ENCODE data around the gene UFSP1. TPM values are rescaled to one million over a fixed set of nuclear protein-coding genes. Genes with fewer than 3 reads are reported as not detected.

UFSP1 gene
- total and polyA plus RNA-seq, 7 donors, result 2.5 to 8.0 (median 5.4) TPM

DNA sequence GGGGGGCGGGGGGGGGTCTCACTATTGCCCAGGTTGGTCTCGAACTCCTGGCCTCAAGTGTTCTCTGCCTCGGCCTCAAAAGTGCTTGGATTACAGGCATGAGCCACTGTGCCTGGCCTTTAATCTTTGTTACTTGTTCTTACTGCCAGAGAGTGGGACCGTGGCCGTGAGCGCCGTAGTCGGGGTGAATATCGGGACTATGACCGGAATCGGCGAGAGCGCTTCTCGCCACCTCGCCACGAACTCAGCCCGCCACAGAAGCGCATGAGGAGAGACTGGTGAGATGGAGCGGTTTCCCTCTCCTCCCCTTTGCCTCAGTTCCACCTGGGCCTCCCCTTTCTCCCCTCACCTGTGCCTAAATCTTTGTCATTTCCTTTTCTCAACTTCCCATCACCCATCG, 8.4 kb downstream of the UFSP1 start:
- ATAC-seq, result no peak

DNA sequence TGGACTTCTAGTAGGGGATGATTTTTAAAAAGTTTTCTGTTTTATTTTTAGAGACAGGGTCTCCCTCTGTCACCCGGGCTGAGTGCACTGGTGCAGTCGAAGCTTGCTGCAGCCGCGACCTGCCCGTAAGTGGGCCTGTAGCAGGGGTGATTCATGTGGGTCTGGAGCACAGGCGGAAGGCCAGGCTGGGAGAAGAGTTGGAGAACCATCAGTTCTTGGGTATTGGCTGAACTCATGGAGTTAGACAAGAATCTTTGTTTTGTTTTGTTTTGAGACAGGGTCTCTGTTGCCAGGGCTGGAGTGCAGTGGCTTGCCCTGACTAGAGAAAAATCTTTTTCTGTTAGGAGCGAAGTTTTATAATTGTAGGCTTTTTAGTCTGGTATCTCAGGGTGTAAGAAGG, 8.9 kb downstream of the UFSP1 start:
- Histone ChIP-seq H3K27ac (no peak overlapping the region), H3K27me3 (ENCODE audit: insufficient read depth in 3 of 3, low read length in 2 of 3) (no peaks in the 10 kb centered on the region), H3K4me3 (no peak overlapping the region), H3K4me1 (peaks cover 36% of the 10 kb centered on the region), H3K36me3 (ENCODE audit: insufficient read depth in 1 of 2, low read depth in 1 of 2) (peaks cover 13 to 91% of the 10 kb centered on the region in 2 donors), H3K9me3 (no peaks in the 10 kb centered on the region)
- intact Hi-C loops (cut with DNase I), result loop anchor here in 1 of 2 donors (10.0 kb wide), 1 partner anchor 364 kb away; the partner anchor contains the start of gene FIS1
- ATAC-seq (no peak), DNase-seq (peak in 1 of 2 donors; percentile 28)
- WGBS, 3 donors, result 87 to 89% (median 88%) methylated on average over 7 of the region's 7 CpGs
- TF ChIP-seq, protein P1, sequence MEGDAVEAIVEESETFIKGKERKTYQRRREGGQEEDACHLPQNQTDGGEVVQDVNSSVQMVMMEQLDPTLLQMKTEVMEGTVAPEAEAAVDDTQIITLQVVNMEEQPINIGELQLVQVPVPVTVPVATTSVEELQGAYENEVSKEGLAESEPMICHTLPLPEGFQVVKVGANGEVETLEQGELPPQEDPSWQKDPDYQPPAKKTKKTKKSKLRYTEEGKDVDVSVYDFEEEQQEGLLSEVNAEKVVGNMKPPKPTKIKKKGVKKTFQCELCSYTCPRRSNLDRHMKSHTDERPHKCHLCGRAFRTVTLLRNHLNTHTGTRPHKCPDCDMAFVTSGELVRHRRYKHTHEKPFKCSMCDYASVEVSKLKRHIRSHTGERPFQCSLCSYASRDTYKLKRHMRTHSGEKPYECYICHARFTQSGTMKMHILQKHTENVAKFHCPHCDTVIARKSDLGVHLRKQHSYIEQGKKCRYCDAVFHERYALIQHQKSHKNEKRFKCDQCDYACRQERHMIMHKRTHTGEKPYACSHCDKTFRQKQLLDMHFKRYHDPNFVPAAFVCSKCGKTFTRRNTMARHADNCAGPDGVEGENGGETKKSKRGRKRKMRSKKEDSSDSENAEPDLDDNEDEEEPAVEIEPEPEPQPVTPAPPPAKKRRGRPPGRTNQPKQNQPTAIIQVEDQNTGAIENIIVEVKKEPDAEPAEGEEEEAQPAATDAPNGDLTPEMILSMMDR (IDR thresholded peaks at IDR 0.05), result no peak

More for the DNA sequence above, 8.4 kb downstream of the UFSP1 start:
- H3K4me1 ChIP-seq, result peaks cover 31% of the 10 kb centered on the region
- no peak overlapping the region for H3K4me3 ChIP-seq
- TF ChIP-seq, protein P1 (IDR thresholded peaks at IDR 0.05), result no peak
- no peaks in the 10 kb centered on the region for H3K27me3 ChIP-seq (ENCODE audit: insufficient read depth in 3 of 3, low read length in 2 of 3)
- 94 to 96% (median 95%) methylated on average over 16 to 20 of the region's 20 CpGs for WGBS, 3 donors
- intact Hi-C loops (cut with DNase I), result loop anchor here in 1 of 2 donors (10.0 kb wide), 1 partner anchor 364 kb away; the partner anchor contains the start of gene FIS1
- peaks cover 15 to 92% of the 10 kb centered on the region in 2 donors for H3K36me3 ChIP-seq (ENCODE audit: insufficient read depth in 1 of 2, low read depth in 1 of 2)
- no peaks in the 10 kb centered on the region for H3K9me3 ChIP-seq
- peak in 1 of 2 donors; percentile 42 for DNase-seq
- H3K27ac ChIP-seq, result no peak overlapping the region

DNA sequence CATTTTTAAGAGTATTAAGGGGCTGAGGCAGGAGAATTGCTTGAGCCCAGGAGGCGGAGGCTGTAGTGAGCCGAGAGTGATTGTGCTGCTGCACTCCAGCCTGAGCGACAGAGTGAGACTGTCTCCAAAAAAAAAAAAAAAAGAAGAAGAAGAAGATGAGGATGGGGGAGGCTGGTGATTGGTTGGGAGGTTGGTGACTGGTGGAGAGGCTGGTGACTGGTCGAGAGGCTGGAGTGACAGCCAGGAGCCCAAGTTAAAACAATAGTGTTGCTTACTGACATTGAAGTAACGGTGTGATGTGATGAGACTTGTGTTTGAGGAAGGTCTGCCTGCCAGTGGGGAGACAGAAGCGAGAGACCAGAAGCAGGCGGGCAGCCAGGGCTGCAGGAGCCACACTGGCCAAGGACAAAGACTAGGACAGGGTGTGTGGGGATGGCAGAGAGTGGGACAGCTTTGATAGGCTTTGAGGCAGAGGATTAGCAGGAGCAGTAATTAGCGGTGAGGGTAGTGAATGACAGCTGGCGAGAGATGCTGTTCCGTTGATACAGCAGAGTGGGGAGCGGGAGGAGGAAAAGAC, 9.7 kb downstream of the UFSP1 start:
- DNase-seq, result peak in 1 of 2 donors; percentile 34
- Histone ChIP-seq H3K4me1 (peaks cover 37% of the 10 kb centered on the region), H3K9me3 (no peaks in the 10 kb centered on the region), H3K27me3 (ENCODE audit: insufficient read depth in 3 of 3, low read length in 2 of 3) (no peaks in the 10 kb centered on the region), H3K36me3 (ENCODE audit: insufficient read depth in 1 of 2, low read depth in 1 of 2) (peaks cover 13 to 82% of the 10 kb centered on the region in 2 donors), H3K4me3 (no peak overlapping the region), H3K27ac (no peak overlapping the region)
- TF ChIP-seq, protein P1 (IDR thresholded peaks at IDR 0.05), result no peak
- 79 to 83% (median 82%) methylated on average over 11 of the region's 11 CpGs for WGBS, 3 donors
- intact Hi-C loops (cut with DNase I), result loop anchor here in 1 of 2 donors (10.0 kb wide), 1 partner anchor 365 kb away; the partner anchor contains the start of gene FIS1
- ATAC-seq, result no peak

DNA sequence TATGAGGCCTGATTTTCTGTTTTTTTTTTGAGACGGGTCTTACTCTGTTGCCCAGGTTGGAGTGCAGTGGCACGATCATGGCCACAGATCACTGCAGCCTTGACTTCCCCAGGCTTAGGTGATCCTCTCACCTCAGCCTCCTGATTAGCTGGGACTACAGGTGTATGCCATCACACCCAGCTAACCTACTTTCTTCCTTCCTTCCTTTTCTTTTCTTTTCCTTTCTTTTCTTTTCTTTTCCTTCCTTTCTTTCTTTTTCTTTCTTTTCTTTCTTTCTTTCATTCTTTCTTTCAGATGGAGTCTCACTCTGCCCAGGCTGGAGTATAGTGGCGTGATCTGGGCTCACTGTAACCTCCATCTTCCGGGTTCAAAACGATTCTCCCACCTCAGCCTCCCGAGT, 10.8 kb downstream of the UFSP1 start:
- no peaks in the 10 kb centered on the region for H3K9me3 ChIP-seq
- H3K4me1 ChIP-seq, result peaks cover 42% of the 10 kb centered on the region
- ATAC-seq (no peak), DNase-seq (no peak)
- WGBS, 3 donors, result 80 to 88% (median 83%) methylated on average over 6 of the region's 6 CpGs
- H3K27me3 ChIP-seq (ENCODE audit: insufficient read depth in 3 of 3, low read length in 2 of 3), result no peaks in the 10 kb centered on the region
- H3K36me3 ChIP-seq (ENCODE audit: insufficient read depth in 1 of 2, low read depth in 1 of 2), result peaks cover 7 to 71% of the 10 kb centered on the region in 2 donors
- H3K4me3 ChIP-seq, result no peak overlapping the region
- intact Hi-C loops (cut with DNase I), result no loop called here
- peak overlapping the region; percentile 98 for H3K27ac ChIP-seq
- TF ChIP-seq, protein P1 (IDR thresholded peaks at IDR 0.05), result no peak
